GM19023 (cell line): Measurements from ENCODE around the gene POU2AF1.

ENCODE experiments used
- ATAC-seq: cut with Tn5 transposase; IDR thresholded peaks from one replicate; pipeline ENCODE4 v1.9.1; 2021; ENCODE audit warnings: mild to moderate bottlenecking, moderate library complexity; ENCODE audit not compliant: unreplicated experiment

The POU2AF1 gene, protein sequence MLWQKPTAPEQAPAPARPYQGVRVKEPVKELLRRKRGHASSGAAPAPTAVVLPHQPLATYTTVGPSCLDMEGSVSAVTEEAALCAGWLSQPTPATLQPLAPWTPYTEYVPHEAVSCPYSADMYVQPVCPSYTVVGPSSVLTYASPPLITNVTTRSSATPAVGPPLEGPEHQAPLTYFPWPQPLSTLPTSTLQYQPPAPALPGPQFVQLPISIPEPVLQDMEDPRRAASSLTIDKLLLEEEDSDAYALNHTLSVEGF

DNA sequence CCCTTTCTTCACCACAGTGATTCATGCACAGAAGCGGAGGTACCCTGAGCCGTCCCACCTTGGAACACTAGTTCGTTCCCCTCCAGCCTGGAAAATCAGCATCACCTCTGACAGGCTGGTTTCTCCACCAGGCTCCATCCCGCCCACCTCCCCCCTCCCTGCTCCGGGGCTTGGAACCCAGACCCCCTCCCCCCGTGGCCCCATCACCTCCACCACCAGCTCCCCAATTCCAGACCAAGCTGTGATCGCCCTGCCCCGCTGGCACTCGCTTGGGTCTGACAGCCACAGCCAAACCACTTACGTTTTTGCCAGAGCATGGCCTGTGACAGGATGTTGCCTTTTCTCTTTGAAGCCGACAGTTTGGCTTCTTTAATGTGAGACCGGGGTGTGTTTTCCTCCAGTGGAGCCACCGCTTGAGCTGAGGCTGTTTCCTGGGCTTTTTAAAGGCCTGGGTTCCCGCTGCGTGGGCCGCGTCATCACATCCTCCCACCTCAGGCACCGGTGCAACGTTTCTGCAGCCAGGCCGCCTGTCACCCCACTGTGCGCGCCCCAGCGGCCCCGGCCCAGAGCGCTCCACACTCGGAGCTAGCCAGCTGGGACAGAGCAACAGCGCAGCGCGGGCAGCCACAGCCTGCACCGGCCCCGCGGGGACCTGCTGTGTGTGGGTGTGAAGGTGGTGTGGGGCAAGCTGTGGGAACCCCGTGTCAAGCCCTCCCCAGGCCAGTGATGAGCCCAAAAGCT, at the start of gene POU2AF1:
Gene POU2AF1 (minus strand): TSS at position 415 of the 741 bp plus-strand sequence. CDS start 98 bp downstream, at position 317.
- ATAC-seq, result peak; percentile 63

DNA sequence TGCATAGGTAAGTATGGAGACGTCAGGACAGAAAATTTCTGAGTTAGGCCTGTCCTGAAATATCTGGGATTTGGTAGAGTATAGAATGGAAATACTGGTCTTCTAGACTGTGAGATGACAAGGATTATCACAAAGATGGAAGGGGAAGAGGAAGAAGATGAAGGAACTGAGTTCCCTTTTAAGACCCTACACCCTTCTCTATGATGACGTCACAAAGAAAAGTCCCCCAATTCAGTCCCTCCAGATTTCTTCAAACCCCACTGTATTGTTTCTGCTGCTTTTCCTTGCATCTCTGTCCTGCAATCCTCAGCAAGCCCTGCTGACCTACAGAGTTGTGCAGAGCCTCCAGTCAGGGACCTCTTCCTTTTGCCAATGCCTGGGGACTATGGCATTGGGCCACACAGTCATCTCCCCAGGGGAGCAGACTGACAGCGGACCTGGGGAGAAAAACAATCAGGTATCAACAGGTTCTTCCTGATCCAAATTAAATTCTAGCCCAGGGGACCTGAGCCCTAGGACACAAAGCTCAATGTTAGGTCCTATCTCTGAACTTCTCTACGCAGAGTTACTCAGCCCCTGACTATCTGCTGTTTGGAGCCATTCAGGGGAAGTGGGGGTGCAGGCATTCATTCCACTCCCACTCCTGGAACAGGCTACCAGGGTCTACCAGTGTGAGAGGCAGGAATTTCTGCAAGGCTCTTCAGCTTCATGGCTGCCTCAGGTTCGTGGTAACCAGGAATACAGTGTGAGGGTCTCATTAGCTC, 49.2 kb upstream of the POU2AF1 start:
- no peak for ATAC-seq

DNA sequence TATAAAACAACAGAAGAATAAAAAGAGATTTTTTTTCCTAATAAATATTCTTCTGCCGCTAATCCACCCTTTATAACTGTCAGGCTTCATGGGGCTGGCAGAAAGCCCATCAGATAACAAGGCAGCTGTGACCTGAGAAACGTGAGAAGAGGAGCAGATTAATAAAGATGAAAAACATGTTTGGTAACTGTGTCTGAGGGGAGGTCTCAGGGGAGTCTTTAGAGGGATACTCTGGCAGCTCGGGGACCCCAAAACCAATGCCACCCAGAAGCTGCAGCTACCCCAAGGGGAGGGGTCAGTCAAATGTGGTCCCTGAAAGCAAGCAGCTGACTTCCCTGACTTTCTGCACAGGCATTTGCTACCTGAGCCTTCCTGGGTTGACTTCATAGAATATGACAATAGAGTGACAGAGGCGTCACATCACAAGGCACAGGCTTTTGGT, 48.4 kb upstream of the POU2AF1 start:
- no peak for ATAC-seq

DNA sequence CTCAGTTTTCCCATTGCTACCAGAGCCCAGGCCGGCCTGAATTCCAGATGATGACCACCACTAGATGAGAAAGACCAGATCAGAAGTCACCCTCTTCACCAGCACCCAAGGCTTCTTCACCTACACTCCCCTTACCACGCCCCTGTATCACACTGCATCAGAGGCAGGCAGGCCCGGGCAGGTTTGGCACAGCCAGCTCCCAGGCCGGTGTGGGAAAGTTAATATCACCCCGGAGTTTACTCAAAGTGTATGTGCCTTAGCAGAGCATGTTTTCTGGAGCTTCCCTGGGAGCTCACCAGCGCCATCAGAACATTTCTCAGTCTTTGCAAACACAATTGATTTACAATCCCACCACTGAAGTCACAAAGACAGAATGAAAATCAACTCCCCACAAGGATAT, 47.5 kb upstream of the POU2AF1 start:
- ATAC-seq, result no peak

DNA sequence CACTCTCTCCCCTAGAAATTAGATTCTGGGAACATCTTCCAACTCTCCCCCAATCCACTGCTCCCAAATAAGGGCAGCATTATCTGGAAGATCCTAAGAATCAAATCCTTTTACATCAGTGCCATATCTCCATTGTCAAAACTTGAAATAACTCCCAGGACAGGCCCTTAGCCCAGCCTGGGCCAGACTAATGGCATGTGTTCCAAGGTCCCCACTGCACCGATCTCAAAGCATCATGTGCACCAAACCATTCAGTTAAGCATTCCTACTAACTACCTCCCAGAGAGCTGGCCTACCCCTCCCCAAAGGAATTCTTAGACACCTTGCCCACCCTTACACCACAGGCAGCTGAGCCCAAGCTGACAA, 44.2 kb upstream of the POU2AF1 start:
- peak; percentile 14 for ATAC-seq

DNA sequence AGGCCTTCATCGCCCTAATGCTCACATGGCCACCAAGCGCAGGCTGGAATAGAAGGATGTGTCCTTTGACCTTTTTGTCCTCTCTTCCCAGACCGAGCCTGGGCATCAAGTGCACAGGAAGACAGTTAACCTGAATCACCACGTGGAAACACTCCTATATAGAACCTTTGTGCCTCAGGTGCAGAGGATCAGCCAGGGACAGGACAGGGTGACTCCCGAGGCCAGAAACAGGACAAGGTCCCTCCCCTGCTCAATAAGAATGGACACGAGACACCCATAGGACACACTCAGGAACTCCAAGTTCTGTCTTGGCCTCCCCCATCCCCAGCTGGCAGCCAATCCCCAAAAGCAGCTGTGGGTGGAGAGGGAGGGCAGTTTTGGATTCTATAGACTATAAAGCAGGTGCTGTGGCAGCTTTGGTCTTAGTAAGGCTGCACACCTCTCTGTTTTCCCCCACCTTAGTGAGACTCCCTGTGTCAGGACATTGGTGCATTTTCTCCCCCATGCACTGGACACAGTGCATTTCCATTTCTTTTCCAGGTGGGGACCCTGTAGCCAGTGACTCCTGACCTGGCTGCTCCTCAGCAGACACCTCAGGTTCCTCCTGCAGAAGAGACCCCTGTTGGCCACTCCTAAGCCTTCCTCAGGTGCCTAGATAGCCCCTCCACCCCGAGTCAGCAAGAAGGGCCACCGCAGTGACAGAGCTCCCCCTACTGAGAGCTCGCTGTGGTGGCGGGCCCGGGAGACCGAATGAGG, 43.6 kb upstream of the POU2AF1 start:
- ATAC-seq, result peak; percentile 86

DNA sequence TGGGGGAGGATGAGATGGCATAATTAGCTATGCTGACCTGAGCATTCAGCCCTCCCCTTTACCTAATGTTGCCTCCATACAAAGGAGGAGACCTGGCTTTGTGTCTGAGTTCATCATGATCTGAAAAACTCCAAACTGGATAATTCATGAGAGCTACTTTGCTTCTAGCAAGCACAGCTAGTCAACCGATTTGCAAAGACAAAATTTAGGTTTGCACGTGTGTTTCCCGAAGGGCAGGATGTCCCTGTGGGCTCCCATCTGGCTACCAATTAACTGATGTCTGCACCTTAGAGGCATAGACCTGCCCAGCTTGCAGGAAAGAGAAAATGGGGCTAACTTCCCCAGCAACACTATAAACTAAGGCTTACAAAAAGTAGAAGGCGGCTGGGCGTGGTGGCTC, 42.2 kb upstream of the POU2AF1 start:
- ATAC-seq, result no peak

DNA sequence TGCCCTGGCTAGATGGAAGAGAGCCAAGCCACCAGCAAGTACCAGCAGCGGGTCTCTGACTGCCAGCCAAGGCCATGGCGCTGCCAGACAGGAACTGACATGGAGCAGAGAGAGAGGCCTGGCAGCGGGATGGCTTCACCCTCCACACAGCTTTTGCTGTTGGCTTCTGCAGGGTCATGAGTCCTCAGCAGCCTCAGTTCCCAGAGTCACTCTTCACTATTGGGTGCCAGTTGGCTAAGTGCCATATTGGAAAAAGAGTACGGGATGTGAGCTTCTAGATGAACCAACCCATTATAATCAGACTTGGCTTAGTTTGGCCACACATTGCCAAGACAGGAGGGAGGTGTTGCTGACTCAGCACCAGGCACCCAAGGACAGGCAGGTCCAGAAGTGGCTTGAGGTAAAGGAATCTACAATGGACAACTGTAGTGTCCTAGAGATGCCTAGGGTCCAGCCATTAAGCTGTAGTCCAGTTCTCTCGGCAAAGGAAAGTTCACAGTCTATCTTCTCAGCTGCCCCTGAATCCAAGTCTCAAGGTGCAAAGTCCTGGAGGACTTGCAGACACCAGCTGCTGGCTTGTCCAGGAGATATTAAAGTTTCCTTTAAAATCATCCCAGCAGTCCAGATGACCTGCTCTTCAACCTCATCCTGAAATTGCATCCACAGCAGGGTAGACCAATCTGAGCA, 40.7 kb upstream of the POU2AF1 start:
- ATAC-seq, result no peak

DNA sequence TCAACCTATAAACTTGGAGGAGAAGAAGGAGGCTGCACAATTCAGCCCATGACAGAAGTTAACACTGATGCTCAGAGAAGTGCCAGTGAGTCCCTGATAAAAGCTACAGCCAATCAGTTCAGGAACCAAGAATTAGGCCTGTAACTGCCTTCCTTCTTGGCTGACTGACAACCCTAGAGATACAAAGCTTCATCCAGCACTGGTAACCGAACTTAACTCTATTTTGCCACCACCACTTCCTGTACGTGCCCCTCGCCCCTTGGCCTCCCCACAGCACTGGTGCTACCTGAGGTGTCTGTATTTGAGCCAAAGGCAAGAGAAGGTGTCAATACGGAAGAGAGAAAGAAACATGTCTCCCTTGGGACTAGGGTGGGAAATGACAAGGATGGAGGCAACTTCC, 40.1 kb upstream of the POU2AF1 start:
- ATAC-seq, result no peak

DNA sequence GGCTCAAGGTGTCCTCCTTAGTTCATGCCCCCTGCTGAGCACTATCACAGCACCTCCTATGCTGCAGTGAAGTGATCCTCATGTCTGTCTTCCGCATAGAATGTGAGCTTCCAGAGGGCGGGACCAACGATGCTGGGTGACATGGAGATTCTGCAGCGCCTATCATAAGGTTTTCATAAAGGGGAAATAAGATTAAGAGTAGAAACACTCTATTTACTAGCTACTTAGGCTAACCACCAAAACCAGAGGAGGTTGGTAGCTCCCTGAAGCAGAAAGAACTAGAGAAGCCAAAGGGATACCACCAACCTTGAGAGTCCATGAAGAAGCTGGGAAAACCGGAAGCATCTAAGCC, 39.3 kb upstream of the POU2AF1 start:
- ATAC-seq, result no peak

DNA sequence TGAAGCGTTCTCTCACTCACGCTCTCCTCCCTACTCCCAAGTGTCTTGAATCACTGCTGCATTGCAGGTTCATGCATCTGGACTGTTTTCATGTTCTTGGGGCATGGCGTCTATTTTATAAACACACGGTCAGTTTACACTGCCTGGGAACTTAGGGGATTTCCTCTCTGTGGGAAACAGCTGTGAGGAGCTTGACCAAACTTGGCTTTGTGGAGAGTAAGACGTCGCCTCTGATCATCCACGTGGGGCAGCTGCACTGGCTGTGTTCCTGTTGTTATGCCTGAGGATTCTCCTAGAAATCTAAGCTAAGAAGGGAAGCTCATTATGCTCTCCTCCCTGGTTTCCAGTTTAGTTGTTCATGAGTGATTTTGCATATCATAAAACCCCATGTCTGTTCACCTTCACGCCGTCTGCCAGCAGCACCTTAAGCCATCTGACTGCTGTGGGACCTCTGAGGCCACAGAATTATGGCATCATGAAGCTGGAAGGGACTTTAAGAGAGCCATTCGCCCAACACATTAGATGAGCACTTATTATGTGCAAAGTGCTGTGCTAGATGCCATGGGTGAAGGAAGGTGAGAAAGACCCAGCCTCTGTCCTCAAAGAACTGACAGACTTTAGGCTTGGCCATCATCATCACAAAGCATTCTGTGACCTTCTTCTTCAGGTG, 38.8 kb upstream of the POU2AF1 start:
- ATAC-seq, result peak; percentile 33

DNA sequence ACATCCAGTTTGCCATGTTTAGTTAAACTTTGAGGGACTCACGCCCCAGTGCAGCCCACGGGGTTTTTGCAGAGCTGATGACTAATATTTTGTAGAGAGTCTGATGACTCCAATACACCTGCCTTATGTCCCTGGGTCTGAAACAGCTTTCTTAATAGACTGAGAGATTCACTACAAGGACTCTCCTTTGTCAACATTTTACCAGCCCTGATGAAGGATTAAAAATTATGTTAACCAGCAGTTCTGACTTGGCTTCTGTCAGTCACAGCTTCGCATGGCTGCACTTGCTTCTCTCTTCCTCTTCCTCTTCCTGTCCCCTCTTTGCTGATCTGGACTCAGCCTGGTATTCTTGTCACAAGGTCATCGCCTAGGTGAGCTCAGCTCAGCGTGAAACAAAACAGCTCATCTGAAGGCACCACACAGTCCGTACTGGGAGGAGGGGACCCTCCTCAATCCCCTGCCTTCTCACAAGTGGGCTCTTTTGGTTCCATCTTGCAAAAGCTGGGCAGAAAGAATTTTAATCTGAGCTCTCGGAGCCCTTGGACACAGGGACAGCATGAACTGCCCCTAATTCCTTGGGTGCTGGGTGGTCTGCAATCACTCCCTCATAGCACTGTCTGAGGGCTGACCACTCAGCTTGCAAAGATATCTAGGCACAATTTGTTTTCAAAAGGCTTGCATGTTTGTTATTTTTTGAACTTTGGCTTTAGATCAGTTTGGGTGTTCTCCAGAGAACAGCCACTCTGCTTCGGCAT, 38.1 kb upstream of the POU2AF1 start:
- peak; percentile 63 for ATAC-seq

DNA sequence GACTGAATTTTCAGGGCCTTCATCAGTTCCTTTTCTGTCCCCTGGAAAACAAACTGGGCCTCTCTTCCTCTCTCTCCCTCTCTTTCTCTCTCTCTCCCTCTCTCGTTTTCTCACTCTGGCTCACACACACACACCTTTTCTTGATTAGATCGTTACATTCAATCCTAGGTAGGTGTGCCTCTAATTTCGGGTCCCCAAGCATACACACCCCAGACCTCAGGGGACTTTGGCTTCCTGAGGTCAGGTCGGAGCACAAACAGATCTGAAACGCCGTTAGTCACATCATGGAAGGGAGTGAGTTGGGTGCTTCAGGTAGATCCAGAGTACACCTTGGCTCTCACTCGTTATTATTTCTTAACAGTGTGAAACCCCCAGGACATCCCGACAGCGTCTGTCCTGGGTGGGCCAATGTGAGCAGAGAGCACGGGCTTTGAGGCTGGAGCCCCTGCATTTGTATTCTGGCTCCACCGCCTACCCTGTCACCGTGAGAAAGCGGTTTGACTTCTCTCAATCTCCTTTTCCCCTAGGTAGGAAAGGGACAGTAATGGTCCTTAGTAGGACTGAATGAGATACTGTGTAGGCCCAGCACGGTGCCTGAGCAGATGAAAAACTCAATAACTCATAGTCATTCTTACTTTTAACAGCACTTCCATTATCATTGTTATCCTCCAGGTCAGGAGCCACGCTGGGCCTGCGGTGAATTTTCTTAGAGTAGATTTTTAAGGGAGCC, 37.3 kb upstream of the POU2AF1 start:
- ATAC-seq, result peak; percentile 5

DNA sequence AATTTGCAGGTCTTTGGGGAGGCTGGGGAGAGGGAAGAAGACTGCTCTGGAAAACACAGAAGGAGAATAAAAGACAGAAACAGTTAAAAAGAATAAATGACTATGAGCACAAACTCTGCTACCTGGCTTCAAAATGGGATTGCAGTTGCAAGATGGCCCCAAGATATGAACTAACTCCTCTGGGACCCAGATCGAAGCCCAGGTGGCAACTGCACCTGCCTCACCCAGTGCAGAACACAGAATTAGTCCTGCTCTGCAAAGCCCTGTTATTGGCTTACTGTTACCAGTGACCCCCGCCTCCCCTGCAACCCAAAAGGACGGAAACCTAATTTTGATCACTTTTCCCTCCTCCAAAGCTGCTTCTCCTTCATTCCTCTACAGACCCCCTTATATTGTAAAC, 35.9 kb upstream of the POU2AF1 start:
- ATAC-seq, result no peak

DNA sequence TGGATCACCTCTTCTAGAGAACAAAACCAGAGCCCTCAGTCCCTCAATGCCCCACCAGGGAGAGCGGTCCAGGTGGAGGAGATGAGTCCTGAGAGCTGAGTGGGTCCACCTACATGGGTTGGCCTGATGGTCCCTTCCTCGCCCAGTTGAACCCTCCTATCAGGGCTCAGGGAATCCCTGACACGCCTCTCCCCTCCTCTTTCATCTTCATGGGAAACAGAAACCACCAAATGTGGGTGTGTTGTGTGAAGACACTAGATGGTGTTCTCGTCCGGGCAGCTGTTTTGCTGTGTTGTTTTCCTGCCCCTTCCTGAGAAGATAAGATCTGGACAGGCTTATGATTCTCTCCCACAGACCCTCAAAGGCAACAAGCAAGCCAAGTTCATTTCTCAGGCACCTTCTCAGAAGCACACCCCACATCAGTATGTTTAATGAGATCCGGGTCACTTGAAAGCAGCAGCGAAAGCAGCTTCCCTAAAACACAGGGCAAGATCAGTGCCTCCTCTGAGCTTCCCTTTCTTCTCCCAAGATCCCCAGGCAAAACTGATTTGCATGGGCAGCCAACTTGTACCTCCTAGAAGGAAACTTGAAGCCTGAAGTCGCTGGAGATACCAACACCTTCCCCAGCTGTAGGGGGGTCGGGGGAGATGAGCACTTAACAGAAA, 35.3 kb upstream of the POU2AF1 start:
- peak; percentile 28 for ATAC-seq

DNA sequence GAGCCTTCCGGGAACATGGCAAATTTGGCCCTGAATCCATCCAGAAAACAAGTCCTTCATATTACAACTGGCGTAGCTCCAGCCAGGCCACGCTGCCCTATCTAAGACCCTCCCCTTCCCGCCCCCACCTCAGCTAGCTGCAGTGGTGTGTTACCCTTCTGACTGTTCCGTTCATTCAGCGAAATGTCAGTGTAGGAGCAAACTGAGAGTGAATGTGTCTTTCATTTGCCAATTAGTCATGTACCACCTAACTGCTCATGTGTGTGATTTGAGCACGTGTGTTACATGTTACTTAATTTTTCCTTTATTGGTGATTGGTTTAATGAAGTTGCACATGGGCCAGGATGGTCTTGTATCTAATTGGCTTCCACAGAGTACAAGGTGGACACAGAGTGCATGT, 34.8 kb upstream of the POU2AF1 start:
- no peak for ATAC-seq

DNA sequence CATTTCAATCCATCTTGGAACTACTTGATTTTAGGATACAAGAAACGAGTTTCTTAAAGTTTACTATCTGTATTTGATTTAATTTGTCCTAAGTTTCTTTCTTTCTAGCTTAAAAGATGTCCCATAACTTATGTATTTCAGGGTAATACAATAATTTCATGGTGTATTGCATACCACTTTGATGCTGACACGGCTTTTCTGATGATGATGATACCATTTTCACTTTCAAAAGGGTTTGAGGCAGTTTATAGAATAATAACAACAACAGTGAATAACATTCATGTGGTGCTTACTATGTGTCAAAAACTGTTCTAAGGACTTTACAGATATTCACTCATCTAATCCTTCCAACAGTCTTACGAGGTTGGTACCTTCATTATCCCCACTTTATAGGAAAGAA, 33.2 kb upstream of the POU2AF1 start:
- no peak for ATAC-seq

DNA sequence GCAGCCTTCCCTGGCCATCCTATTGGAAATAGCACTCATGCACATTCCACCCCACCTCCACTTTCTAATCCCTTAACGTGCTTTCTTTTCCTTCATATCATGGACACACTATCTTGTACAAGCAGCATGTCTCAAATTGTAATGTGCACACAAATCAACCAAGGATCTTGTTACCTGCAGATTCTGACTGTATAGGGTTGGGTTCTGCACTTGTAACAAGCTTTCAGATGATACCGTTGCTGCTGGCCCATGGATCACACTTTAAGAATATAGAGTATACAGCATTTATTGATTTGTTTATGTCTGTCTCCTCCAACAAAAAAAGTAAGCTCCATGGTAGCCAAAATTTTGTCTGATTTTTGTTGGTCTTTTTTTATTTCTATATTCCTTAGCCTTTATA, 32.4 kb upstream of the POU2AF1 start:
- no peak for ATAC-seq
